Stimulated activated CD8-positive, alpha-beta memory T cell treated with anti-CD3 and anti-CD28 coated beads, Interleukin-12 subunit alpha, Interleukin-12 subunit beta, amount 100 ng/mL, for 1 hour (primary cell): ENCODE results near the gene TSPAN13.

ENCODE experiments used
- DNase-seq: peaks from one replicate; pipeline ENCODE4 v3.0.0-alpha.2; 2020; ENCODE audit warnings: low read depth

The TSPAN13 gene

DNA sequence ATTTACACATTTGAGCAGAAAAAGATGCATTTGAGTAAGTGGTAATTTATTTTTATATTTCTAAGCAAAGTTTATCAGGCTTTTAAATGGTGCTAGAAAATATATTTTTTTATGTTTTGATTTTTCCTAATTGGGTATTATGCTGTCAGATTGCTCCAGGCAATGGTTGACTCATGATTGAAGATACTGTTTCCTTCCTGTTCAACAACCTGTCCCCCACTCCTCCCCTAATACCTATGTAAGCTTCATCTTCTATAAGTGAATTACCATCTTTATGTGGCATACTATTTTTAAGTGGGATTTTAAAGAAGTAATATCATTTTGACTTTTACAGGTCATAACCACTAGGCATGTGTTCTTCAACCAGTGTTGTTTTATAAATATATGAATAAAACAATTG, 21.4 kb downstream of the TSPAN13 start:
- no peak for DNase-seq

- DNase-seq: no peak
Measured at GRCh38 chr7:16776053-16776452, 22.5 kb downstream of the TSPAN13 start.

- no peak for DNase-seq
Measured at GRCh38 chr7:16778476-16778875, 24.9 kb downstream of the TSPAN13 start.

- DNase-seq: no peak
Measured at GRCh38 chr7:16779051-16779450, 25.5 kb downstream of the TSPAN13 start.

- no peak for DNase-seq
Measured at GRCh38 chr7:16780596-16780995, 27.0 kb downstream of the TSPAN13 start.

GRCh38 chr7:16785321-16785720, 31.8 kb downstream of the TSPAN13 start:
- no peak for DNase-seq

DNA sequence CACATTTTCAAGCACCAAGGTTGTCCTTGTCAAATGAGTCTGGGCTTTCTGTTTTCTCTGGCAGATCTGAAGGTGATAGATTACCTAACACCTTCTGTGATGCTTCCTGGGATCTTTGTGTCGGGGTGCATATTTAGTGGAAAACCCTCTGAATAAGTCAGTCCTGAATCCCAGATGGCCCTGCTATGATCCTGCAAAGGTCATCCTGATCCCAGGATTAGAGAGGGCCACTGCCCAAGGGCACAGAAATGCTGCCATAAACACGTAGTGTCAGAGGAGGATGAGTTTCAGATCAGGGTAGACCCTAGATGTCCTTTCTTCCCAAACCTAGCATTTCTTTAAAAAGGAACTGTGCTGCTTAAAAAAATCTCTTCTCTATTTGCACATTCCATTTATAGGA, 32.3 kb downstream of the TSPAN13 start:
- no peak for DNase-seq

DNA sequence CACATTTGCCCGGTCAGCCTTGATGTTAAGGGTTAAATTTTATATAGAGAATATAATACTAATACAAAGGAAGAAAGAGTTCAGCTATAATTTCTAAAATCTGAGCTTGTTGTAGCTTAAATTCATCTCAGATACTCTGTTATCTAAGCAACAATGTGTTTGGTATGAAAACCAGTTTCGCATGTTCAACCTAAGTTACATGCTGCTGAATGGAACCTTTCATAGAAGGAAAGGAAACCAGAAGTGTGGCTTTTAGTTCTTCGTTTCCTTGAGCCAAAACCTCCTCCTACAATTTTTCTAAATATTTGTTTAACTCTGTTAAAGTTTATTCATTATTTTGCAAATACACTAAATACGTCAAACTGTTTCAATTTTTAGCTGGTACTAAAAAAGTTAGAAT, 32.7 kb downstream of the TSPAN13 start:
- DNase-seq: no peak

DNA sequence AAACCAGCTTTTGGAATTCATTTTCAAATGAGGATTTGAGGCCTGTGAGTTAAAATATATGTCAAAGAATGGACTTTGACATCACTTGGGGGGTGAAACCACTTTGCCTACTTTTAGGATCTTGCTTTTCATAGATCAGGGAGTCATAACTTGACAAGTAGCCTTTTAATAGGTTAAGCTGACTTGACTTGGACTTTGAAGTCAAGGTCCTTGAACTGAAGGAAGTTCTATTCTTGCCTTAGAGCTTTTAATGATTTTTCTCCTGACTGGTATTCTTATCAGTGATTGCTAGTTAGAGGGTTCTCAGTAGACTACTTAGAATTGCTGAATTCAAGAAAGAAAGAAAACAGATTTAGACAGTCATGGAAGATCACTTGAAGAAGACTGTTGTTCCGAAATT, 33.6 kb downstream of the TSPAN13 start:
- no peak for DNase-seq

DNA sequence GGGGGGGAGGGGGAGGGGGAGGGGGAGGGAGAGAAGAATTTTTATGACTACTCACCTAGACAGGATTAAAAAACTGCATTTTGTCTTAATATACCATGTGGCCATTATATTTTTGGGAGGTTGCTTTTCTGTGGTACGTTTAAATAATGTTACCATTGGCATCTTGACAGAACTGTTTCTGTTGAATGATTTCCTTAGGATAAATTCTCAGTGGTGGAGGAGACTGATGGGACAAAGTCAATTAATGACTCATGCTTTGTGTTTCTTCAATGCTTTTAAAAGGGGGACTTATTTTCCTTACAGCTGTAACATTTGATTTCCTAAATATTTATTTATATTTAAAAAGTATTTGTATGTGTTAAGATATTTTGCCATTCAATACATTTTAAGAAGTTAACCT, 37.5 kb downstream of the TSPAN13 start:
- DNase-seq: no peak

DNA sequence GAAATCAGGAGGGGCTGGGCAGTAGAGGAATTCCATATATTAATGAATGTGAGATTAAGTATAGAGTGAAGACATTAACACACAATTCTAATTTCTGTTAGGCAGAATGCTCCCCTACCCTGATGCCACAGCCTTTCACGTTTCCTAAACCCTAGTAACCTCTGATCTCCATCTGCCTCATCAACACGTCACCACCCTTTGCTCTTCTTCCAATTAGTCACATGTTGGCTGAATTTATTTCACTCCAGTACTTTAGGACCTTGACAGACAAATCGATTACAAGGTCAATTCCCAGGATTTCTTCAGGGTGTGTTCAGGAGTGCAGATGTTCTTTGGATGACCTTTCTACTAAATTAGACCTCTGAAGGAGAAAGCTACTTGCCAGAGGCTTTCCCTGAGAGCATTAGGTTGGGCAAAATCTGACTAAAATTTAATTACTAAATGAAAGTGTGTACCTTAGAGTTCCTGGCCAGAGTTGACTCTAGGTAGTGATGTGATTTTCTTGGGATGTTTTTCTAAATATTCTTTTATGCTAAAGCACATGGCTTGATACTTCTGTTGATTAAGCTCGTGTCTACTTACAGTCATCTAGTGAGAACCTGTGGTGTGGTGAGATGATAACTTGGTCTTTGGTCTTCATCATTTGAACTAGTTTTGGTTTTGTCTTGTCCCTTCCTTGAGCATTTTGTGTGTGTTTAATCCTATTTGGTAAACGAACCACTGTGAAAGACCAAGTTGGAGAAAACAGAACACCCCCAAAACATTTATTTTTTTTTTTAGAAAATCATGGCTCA, 38.5 kb downstream of the TSPAN13 start:
- no peak for DNase-seq

DNA sequence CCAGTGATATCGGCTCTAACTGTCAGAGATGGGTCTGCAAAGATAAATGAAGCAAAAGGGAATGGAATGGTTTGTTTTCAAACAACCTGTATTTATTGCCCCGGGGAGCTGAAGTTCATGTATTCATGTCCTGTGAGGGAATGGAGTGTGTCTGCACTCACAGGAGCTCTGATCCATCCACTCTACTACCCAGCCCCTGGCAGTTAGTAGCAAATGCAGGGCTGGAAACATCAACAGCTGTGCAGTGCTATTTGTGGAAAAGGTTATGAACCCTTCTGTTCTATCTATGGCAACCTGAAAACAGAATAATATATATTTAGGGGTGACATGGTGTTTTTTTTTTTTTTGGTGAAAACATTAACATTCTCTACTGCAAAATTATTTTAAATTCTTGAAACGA, 41.4 kb downstream of the TSPAN13 start:
- DNase-seq: no peak

DNA sequence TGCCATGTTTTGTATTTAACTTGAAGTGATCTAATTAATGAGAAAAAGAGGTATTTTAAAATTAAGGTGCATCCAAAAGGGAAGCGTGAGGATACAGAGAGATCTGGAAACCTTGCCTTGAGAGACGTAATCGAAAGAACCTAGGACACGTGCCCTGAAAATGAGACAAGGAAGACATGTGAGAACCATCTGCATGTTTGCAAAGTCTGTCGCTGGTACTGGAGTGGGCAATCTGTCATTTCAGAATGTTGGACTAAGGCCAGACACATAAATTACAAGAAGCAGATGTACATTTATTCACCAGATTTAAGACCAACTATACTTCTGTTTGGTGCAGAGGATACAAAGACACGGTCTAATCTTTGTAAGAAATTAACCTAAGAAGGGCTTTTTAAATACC, 42.1 kb downstream of the TSPAN13 start:
- DNase-seq: no peak

DNA sequence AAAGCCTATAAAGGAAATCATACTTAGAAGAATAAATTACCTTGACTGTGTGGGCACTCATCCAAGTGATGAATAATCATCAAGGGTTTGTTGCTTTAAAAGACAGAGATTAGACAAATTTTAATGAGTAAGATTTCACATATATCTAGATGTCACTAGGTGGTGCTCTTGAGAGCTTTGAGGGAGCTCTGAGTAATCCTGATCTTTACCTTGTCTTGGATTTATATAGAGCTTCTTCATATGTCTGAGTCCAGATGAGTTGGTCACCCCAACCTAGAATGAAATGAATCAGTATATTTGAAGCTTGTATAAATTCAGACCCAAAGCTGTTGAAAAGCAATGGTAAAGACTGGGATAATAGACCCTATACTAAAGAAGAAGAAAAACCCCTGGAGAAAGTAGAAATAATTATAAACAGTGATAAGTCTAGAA, 47.6 kb downstream of the TSPAN13 start:
- DNase-seq: no peak

- DNase-seq: no peak
Measured at GRCh38 chr7:16801579-16801978, 48.0 kb downstream of the TSPAN13 start.

- DNase-seq: no peak
Measured at GRCh38 chr7:16803125-16803524, 49.6 kb downstream of the TSPAN13 start.

DNA sequence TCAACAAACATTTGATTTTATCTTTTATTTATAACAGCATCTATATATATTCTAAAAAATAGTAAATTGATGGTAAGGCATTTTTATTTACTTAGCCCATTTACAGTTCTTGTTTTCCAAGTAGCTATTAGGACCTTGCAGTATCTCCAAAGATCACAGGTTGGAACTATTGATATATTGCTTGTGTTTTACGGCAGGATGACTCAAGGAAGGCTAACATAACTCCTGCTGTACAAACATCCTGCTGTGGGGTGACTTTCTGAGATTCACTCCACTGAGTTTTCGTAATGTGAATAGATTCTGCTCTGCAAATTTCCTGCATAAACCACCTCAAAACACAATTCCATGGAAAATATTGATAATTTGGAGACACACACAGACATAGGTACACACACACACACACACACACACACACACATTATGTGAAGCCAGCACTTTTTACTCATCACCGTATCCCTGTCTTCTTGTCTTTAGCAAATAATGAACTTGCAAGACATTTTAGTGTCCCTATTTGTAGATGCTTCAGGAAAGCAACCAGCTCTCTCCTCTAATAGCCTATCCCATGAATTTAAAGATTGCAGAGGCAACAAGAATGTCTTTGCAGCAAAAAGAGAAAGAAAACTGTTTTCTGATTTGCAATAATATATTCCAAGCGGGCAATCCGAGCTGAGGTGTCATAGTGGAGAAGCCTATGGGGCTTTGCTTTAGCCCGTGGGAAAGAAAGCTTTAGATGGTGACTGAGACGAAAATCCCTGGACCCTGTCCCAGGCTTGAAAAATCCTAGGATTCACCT, 50.5 kb downstream of the TSPAN13 start:
- no peak for DNase-seq

GRCh38 chr7:16804674-16805439, 51.3 kb downstream of the TSPAN13 start, which contains the start of gene AGR2:
TSS of gene AGR2 (minus strand) at chr7:16804999. CDS start at chr7:16801796, 3,203 bp downstream.
- no peak for DNase-seq

GRCh38 chr7:16805441-16805840, 51.9 kb downstream of the TSPAN13 start:
- no peak for DNase-seq

- DNase-seq: no peak
Measured at GRCh38 chr7:16810112-16810511, 56.6 kb downstream of the TSPAN13 start.

DNA sequence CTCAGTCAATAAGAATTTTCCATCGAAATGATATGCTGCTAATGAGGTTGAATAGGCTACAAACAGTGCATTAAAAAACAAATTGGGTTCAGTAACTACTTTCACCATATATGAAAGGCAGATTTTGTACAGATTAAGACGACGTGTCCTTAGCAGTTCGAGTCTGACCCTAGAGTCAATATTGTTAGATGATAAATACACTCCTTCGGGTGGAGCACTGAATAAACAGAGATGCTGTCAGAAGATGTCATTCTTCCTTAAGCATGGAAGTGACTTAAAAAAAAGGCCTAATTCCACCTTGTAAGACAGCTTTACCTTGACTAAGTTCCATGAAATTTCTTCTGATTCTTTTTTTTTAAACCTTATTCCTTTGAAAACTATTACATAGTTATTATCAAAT, 57.0 kb downstream of the TSPAN13 start:
- no peak for DNase-seq

- no peak for DNase-seq
Measured at GRCh38 chr7:16811551-16811950, 58.0 kb downstream of the TSPAN13 start.
